BJ (cell line): ENCODE data around the gene CCDC15. TPM values are rescaled to one million over a fixed set of nuclear protein-coding genes. Genes with fewer than 3 reads are reported as not detected.

Experiments
- CTCF ChIA-PET: fragments of 350-600 bp; formaldehyde crosslinking; extraction: SDS; loops from one replicate; lab custom pipeline; 2021; ENCODE audit warnings: antibody characterized with exemption, inconsistent platforms; lab: Yijun Ruan, JAX
- POLR2A ChIA-PET: fragments of 300-600 bp; sonication (Branson Sonifier 250); formaldehyde crosslinking; extraction: SDS; loops from one replicate; lab custom pipeline; 2021; ENCODE audit warnings: antibody characterized with exemption; lab: Charles Lee
- DNase-seq: peaks from one replicate; pipeline ENCODE4 v3.0.0-alpha.2; 2011; ENCODE audit warnings: low read depth
- H3K27me3 ChIP-seq: 2 replicates; pipeline ENCODE4 v1.6.0; 2011; ENCODE audit warnings: low read length; ENCODE audit not compliant: control insufficient read depth, insufficient read depth
- H3K36me3 ChIP-seq: 2 replicates; pipeline ENCODE4 v1.5.1; 2011; ENCODE audit warnings: low read length; ENCODE audit not compliant: control insufficient read depth, insufficient read depth
- H3K4me3 ChIP-seq: 2 replicates; pipeline ENCODE4 v1.5.1; 2011; ENCODE audit warnings: low read depth, mild to moderate bottlenecking, control low read depth, low read length
- CTCF ChIP-seq: IDR thresholded peaks from 2 replicates; pipeline ENCODE4 v1.5.1; 2011; ENCODE audit warnings: low read depth, mild to moderate bottlenecking, control low read depth, inconsistent platforms, low read length, moderate library complexity; ENCODE audit not compliant: insufficient read depth
- polyA plus RNA-seq: library from polyadenylated mRNA; depleted of rRNA; stranded (reverse); fragments of >200 nt; gene quantifications from 2 replicates; pipeline ENCODE4 v1.2.3, GENCODE V29; 2011

CCDC15 gene
- polyA plus RNA-seq, 1 experiment = 0.66 TPM

GRCh38 chr11:124987096-124987495 lies 33.1 kb downstream of the CCDC15 start:
- no peak for DNase-seq
- CTCF ChIA-PET = no interaction called here
- TF ChIP-seq CTCF = no peak
- Histone ChIP-seq H3K27me3 (no peaks in the 10 kb centered on the region), H3K36me3 (no peaks in the 10 kb centered on the region), H3K4me3 (no peak overlapping the region)
- POLR2A ChIA-PET = no interaction called here

- TF ChIP-seq CTCF = no peak
- DNase-seq = no peak
- CTCF ChIA-PET = interaction anchor here (1.7 kb wide), 1 partner anchor 153 kb away, joined by 4 read pairs; no protein-coding TSS in a partner anchor
- H3K4me3 ChIP-seq = no peak overlapping the region
- no peaks in the 10 kb centered on the region for H3K36me3 ChIP-seq
- no peaks in the 10 kb centered on the region for H3K27me3 ChIP-seq
- POLR2A ChIA-PET = no interaction called here
Observed at GRCh38 chr11:124988063-124988462, 34.1 kb downstream of the CCDC15 start.

GRCh38 chr11:125001079-125001778 lies 47.2 kb downstream of the CCDC15 start:
- TF ChIP-seq CTCF = no peak
- CTCF ChIA-PET = interaction anchor here (0.7 to 1.7 kb wide), 2 partner anchors 8 to 17 kb away, joined by 3 read pairs; no protein-coding TSS in a partner anchor

GRCh38 chr11:125001849-125002248 lies 47.8 kb downstream of the CCDC15 start:
- DNase-seq = no peak
- Histone ChIP-seq H3K4me3 (no peak overlapping the region), H3K36me3 (no peaks in the 10 kb centered on the region), H3K27me3 (no peaks in the 10 kb centered on the region)
- CTCF ChIA-PET = interaction anchor here (0.7 to 1.7 kb wide), 2 partner anchors 9 to 17 kb away, joined by 3 read pairs; no protein-coding TSS in a partner anchor
- POLR2A ChIA-PET = interaction anchor here (0.5 kb wide), 1 partner anchor 389 kb away, joined by 3 read pairs; no protein-coding TSS in a partner anchor
- TF ChIP-seq CTCF = no peak

More at GRCh38 chr11:125001079-125001778, 47.2 kb downstream of the CCDC15 start:
- POLR2A ChIA-PET = no interaction called here
- no peaks in the 10 kb centered on the region for H3K27me3 ChIP-seq
- DNase-seq = no peak
- no peaks in the 10 kb centered on the region for H3K36me3 ChIP-seq
- no peak overlapping the region for H3K4me3 ChIP-seq

GRCh38 chr11:125005491-125005890 lies 51.5 kb downstream of the CCDC15 start:
- ChIA-PET POLR2A (no interaction called here), CTCF (no interaction called here)
- Histone ChIP-seq H3K4me3 (no peak overlapping the region), H3K36me3 (no peaks in the 10 kb centered on the region), H3K27me3 (no peaks in the 10 kb centered on the region)
- TF ChIP-seq CTCF = no peak
- DNase-seq = no peak
